Lower leg skin (tissue), 3 donors: ENCODE results near the gene TMEM135.

Experiments used
- POLR2A ChIP-seq, 2 donors: fragments of 450-650 bp; IDR thresholded peaks; one replicate each; pipeline ENCODE4 v1.6.1; 2016 to 2017; ENCODE audit warnings: antibody characterized with exemption in 2 of 2, mild to moderate bottlenecking in 1 of 2, moderate library complexity in 1 of 2
- TF ChIP-seq, protein P1 (sequence below), 3 donors: fragments of 450-650 bp; IDR thresholded peaks; one replicate each; pipeline ENCODE4 v1.5.1; 2016; ENCODE audit warnings: antibody characterized with exemption in 3 of 3, mild to moderate bottlenecking in 3 of 3, moderate library complexity in 2 of 3

DNA sequence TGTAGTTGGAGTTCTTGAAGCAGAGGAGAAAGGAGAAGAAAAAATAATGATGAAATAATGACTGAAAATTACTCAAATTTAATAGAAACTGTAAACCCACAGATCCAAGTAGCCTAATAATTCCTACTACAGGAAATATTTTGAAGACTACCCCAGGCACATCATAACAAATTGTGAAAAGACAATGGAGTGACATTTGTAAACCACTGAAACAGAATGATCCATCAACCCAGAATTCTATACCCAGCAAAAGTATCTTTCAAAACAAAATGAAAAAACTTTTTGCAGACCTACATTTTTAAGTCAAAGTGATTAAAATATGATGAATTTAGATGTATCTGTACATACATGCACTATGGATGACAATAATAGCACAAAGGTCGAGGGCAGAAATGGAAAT lies 194.6 kb downstream of the TMEM135 start:
- TF ChIP-seq, protein P1, sequence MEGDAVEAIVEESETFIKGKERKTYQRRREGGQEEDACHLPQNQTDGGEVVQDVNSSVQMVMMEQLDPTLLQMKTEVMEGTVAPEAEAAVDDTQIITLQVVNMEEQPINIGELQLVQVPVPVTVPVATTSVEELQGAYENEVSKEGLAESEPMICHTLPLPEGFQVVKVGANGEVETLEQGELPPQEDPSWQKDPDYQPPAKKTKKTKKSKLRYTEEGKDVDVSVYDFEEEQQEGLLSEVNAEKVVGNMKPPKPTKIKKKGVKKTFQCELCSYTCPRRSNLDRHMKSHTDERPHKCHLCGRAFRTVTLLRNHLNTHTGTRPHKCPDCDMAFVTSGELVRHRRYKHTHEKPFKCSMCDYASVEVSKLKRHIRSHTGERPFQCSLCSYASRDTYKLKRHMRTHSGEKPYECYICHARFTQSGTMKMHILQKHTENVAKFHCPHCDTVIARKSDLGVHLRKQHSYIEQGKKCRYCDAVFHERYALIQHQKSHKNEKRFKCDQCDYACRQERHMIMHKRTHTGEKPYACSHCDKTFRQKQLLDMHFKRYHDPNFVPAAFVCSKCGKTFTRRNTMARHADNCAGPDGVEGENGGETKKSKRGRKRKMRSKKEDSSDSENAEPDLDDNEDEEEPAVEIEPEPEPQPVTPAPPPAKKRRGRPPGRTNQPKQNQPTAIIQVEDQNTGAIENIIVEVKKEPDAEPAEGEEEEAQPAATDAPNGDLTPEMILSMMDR (IDR thresholded peaks at IDR 0.05): no peak
- TF ChIP-seq POLR2A (IDR thresholded peaks at IDR 0.05): no peak
